HCT116 (cell line): Measurements from ENCODE around the gene SERTAD2. TPM values are rescaled to one million over a fixed set of nuclear protein-coding genes. Genes with fewer than 3 reads are reported as not detected.
A peak's percentile ranks its signal among the peaks of the same experiment; 100 is the strongest.

Experiments
- ATAC-seq: fragments of 200-7000 bp; cut with Tn5 transposase; 2 replicates; pipeline ENCODE4 v1.9.1; 2020; ENCODE audit warnings: mild to moderate bottlenecking, moderate library complexity
- BruUV-seq: library from RNA; stranded (reverse); fragments of 400-500 nt; replicated peaks from 2 replicates; lab custom pipeline; 2021; lab: Mats Ljungman, UMichigan
- CTCF ChIA-PET: fragments of 300-600 bp; sonication (Branson Sonifier 250); formaldehyde crosslinking; loops from one replicate; lab custom pipeline; 2021; ENCODE audit warnings: antibody characterized with exemption; lab: Charles Lee
- POLR2A ChIA-PET: fragments of 300-600, 350-600 bp; sonication (Branson Sonifier 250); formaldehyde crosslinking; loops from one replicate; lab custom pipeline; 2021; ENCODE audit warnings: antibody characterized with exemption; lab: Charles Lee
- RAD21 ChIA-PET, 2 experiments: fragments of 300-600 bp; sonication (Branson Sonifier 250); formaldehyde crosslinking; loops; one replicate each; lab custom pipeline; 2023; ENCODE audit warnings: low total read pairs in 2 of 2; ENCODE audit not compliant: uncharacterized antibody in 2 of 2, unreplicated experiment in 2 of 2, low non-redundant PET in 1 of 2; lab: Charles Lee
- DNase-seq: peaks from one replicate; pipeline ENCODE4 v3.0.0-alpha.2; 2010; ENCODE audit warnings: low read depth, low spot score
- H2AFZ ChIP-seq: fragments of 200-600 bp; shearing (Covaris generic), sonication (generic); 2 replicates; pipeline ENCODE4 v1.6.1; 2017; ENCODE audit warnings: low read depth, mixed run types, mixed read lengths, antibody characterized with exemption, low read length; ENCODE audit not compliant: poor library complexity, severe bottlenecking
- H3K27ac ChIP-seq: 2 replicates; pipeline ENCODE4 v1.5.1; 2012; ENCODE audit warnings: low read depth, low read length
- H3K27me3 ChIP-seq: fragments of 200-600 bp; sonication (generic); 2 replicates; pipeline ENCODE4 v1.6.1; 2016; ENCODE audit warnings: mixed run types, low read length, mixed read lengths; ENCODE audit not compliant: insufficient read depth
- H3K36me3 ChIP-seq, 2 experiments: fragments of 200-500 bp in 1 of 2; fragments of 200-600 bp in 1 of 2; sonication (Bioruptor generic) in 1 of 2; sonication (generic) in 1 of 2; 2 replicates each; pipeline versions ENCODE4 v1.5.1 to v1.6.1; 2014 to 2016; ENCODE audit warnings: low read length in 2 of 2, inconsistent platforms in 1 of 2, mixed read lengths in 1 of 2, mixed run types in 1 of 2; ENCODE audit not compliant: insufficient read depth in 2 of 2, control insufficient read depth in 1 of 2
- H3K4me1 ChIP-seq, 2 experiments: fragments of 200-600 bp in 1 of 2; sonication (generic) in 1 of 2; 2 replicates each; pipeline versions ENCODE4 v1.5.1 to v1.6.1; 2012 to 2017; ENCODE audit warnings: low read length in 2 of 2, inconsistent platforms in 1 of 2, mild to moderate bottlenecking in 1 of 2, mixed read lengths in 1 of 2, mixed run types in 1 of 2, moderate library complexity in 1 of 2; ENCODE audit not compliant: insufficient read depth in 2 of 2, control insufficient read depth in 1 of 2
- H3K4me2 ChIP-seq: fragments of 200-600 bp; sonication (generic); 2 replicates; pipeline ENCODE4 v1.6.1; 2017; ENCODE audit warnings: mixed run types, low read length, mixed read lengths
- H3K4me3 ChIP-seq, 2 experiments: fragments of 200-600 bp in 1 of 2; sonication (generic) in 1 of 2; replicated peaks in 1 of 2; 2 replicates each; pipeline ENCODE4 v1.5.1; 2011 to 2016; ENCODE audit warnings: low read length in 2 of 2, control low read depth in 1 of 2, low read depth in 1 of 2, mild to moderate bottlenecking in 1 of 2, mixed read lengths in 1 of 2, mixed run types in 1 of 2
- H3K79me2 ChIP-seq: fragments of 200-600 bp; sonication (generic); 2 replicates; pipeline ENCODE4 v1.6.1; 2017; ENCODE audit warnings: mild to moderate bottlenecking, mixed run types, low read length, moderate library complexity, mixed read lengths; ENCODE audit not compliant: insufficient read depth
- H3K9ac ChIP-seq: fragments of 200-600 bp; sonication (generic); 2 replicates; pipeline ENCODE4 v1.6.1; 2016; ENCODE audit warnings: low read length, mixed read lengths
- H3K9me2 ChIP-seq: fragments of 200-600 bp; sonication (generic), shearing (Covaris generic); 2 replicates; pipeline ENCODE4 v1.6.1; 2017; ENCODE audit warnings: mixed run types, mild to moderate bottlenecking, moderate library complexity; ENCODE audit not compliant: insufficient read depth
- H3K9me3 ChIP-seq, 2 experiments: fragments of 200-500 bp in 1 of 2; fragments of 200-600 bp in 1 of 2; sonication (Bioruptor generic) in 1 of 2; sonication (generic) in 1 of 2; 2 replicates each; pipeline ENCODE4 v1.6.1; 2014 to 2017; ENCODE audit warnings: low read length in 2 of 2, mixed read lengths in 2 of 2, inconsistent platforms in 1 of 2, low read depth in 1 of 2, mild to moderate bottlenecking in 1 of 2, mixed run types in 1 of 2, moderate library complexity in 1 of 2; ENCODE audit not compliant: control insufficient read depth in 1 of 2, insufficient read depth in 1 of 2
- H4K20me1 ChIP-seq: fragments of 200-600 bp; sonication (generic), shearing (Covaris generic); 2 replicates; pipeline ENCODE4 v1.6.1; 2017; ENCODE audit warnings: mixed run types, mild to moderate bottlenecking, moderate library complexity; ENCODE audit not compliant: insufficient read depth
- CBX3 ChIP-seq: IDR thresholded peaks from 2 replicates; pipeline ENCODE4 v1.6.1; 2012; ENCODE audit warnings: low read depth
- EZH2 ChIP-seq: fragments of 200-600 bp; sonication (generic); IDR thresholded peaks from 2 replicates; pipeline ENCODE4 v1.6.1; 2017; ENCODE audit warnings: antibody characterized with exemption, mixed run types
- EZH2phosphoT487 ChIP-seq: fragments of 200-600 bp; IDR thresholded peaks from 2 replicates; pipeline ENCODE4 v1.6.1; 2018; ENCODE audit warnings: antibody characterized with exemption, borderline replicate concordance
- FOSL1 ChIP-seq: IDR thresholded peaks from 2 replicates; pipeline ENCODE4 v1.6.1; 2012; ENCODE audit warnings: low read depth
- JUND ChIP-seq: IDR thresholded peaks from 2 replicates; pipeline ENCODE4 v1.6.1; 2012
- POLR2A ChIP-seq: IDR thresholded peaks from 2 replicates; pipeline ENCODE4 v1.7.0; 2011; ENCODE audit warnings: borderline replicate concordance; ENCODE audit not compliant: insufficient read depth, insufficient read length; ENCODE audit errors: extremely low read depth
- POLR2AphosphoS5 ChIP-seq: IDR thresholded peaks from 2 replicates; pipeline ENCODE4 v1.6.1; 2011; ENCODE audit warnings: mild to moderate bottlenecking, low read depth, low read length, moderate library complexity
- SIN3A ChIP-seq: IDR thresholded peaks from 2 replicates; pipeline ENCODE4 v1.6.1; 2012; ENCODE audit warnings: low read depth
- SP1 ChIP-seq: IDR thresholded peaks from 2 replicates; pipeline ENCODE4 v1.6.1; 2012; ENCODE audit warnings: low read depth
- SRF ChIP-seq: IDR thresholded peaks from 2 replicates; pipeline ENCODE4 v1.6.1; 2012; ENCODE audit warnings: low read depth
- TCF7L2 ChIP-seq: IDR thresholded peaks from 2 replicates; pipeline ENCODE4 v1.7.0; 2011; ENCODE audit warnings: borderline replicate concordance, inconsistent platforms; ENCODE audit not compliant: insufficient read depth, insufficient read length; ENCODE audit errors: extremely low read depth
- YY1 ChIP-seq: IDR thresholded peaks from 2 replicates; pipeline ENCODE4 v1.6.1; 2011; ENCODE audit warnings: low read length, low read depth, moderate library complexity, mild to moderate bottlenecking; ENCODE audit not compliant: insufficient replicate concordance; ENCODE audit errors: extremely low read depth
- ZBTB33 ChIP-seq: IDR thresholded peaks from 2 replicates; pipeline ENCODE4 v1.6.1; 2011; ENCODE audit warnings: mild to moderate bottlenecking, low read length, moderate library complexity; ENCODE audit not compliant: insufficient replicate concordance; ENCODE audit errors: extremely low read depth
- ZFX ChIP-seq: fragments of 450-650 bp; IDR thresholded peaks from 2 replicates; pipeline ENCODE4 v1.6.1; 2017
- ZNF274 ChIP-seq: fragments of 200-500 bp; sonication (Bioruptor generic); IDR thresholded peaks from 2 replicates; pipeline ENCODE4 v1.6.1; 2014; ENCODE audit warnings: mild to moderate bottlenecking, low read depth, low read length, inconsistent platforms
- intact Hi-C: fragments of 100-400 bp; cut with micrococcal nuclease; formaldehyde crosslinking; loops from 2 replicates; pipeline ENCODE4 v1.10.0; 2022
- total RNA-seq: library from RNA; stranded (reverse); gene quantifications from one replicate; pipeline ENCODE4 v1.2.1, GENCODE V29; 2021; ENCODE audit not compliant: unreplicated experiment
- TF ChIP-seq, protein P1 (sequence below): IDR thresholded peaks from 2 replicates; pipeline ENCODE4 v1.6.1; 2012
- TF ChIP-seq, protein P2 (sequence below): IDR thresholded peaks from 2 replicates; pipeline ENCODE4 v1.6.1; 2012; ENCODE audit warnings: low read depth
- TF ChIP-seq, protein P3 (sequence below), 3 experiments: fragments of 200-600 bp in 1 of 3; sonication (generic) in 1 of 3; IDR thresholded peaks in 2 of 3; conservative IDR thresholded peaks in 1 of 3; 2 replicates each; pipeline ENCODE4 v1.5.1; 2012 to 2017; ENCODE audit warnings: low read depth in 2 of 3, low read length in 2 of 3, antibody characterized with exemption in 1 of 3, borderline replicate concordance in 1 of 3, control low read depth in 1 of 3, mild to moderate bottlenecking in 1 of 3, mixed read lengths in 1 of 3, mixed run types in 1 of 3, moderate library complexity in 1 of 3; ENCODE audit not compliant: insufficient read depth in 1 of 3

Gene SERTAD2
- total RNA-seq, 1 experiment from 2014 or later, result 80.1 TPM

DNA sequence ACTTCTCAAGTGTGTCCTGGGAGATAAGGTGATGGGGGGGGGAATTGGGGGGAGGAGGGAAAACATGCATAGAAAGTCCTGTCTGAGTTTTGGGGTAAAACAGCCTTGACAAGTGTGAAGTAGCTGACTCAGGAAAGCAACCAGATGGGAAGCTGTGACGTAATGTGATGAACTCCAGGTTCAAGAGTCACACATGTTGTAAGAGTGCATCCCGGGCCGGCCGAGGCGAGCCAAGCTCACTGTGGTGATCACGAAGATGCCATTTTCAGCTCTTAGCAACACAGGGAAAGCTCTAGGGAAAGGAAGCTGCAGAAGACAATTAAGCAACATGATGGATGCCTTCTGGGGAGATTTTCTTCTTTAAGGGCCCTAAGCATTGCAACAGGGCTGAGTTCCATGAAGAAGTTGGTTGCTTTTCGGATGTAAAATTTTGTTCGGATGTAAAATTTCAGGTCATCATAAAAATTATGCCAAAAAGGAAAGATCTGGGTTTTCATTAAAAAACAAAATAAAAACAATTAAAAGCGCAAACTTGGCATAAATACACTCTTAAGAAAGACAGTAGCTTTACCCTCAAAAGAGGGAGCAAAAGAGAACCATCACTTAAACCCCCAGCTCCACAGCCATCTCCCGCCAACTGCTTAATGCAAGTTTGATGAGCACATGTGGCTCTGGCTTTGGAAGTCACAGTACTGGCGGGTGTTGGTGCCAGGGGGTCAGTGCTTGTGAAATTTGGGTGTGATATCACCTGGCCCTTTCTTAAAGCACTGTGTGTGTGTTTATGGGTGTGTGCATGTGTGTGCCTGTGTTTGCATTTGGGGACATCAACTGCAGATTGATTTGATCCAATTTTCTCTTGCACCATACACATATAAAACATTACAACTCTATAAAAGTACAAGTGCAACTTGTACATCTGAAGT lies 19.1 kb downstream of the SERTAD2 start:
- Histone ChIP-seq H3K4me1 (peaks cover 15 to 18% of the 10 kb centered on the region in 2 experiments), H2AFZ (no peak overlapping the region), H4K20me1 (peaks cover 36% of the 10 kb centered on the region), H3K9me2 (no peaks in the 10 kb centered on the region), H3K4me3 (no peak overlapping the region), H3K79me2 (peaks cover 85% of the 10 kb centered on the region), H3K27ac (no peak overlapping the region), H3K27me3 (no peaks in the 10 kb centered on the region), H3K4me2 (no peak overlapping the region), H3K9me3 (no peaks in the 10 kb centered on the region), H3K36me3 (peaks cover 28 to 56% of the 10 kb centered on the region in 2 experiments), H3K9ac (no peak overlapping the region)
- ChIA-PET POLR2A (no interaction called here), RAD21 (no interaction called here), CTCF (interaction anchor here (0.6 to 1.2 kb wide), 3 partner anchors 10 to 197 kb away, joined by 3 to 6 read pairs (median 4); no protein-coding TSS in a partner anchor)
- TF ChIP-seq POLR2A (no peak), SP1 (no peak), ZNF274 (no peak), ZFX (no peak), JUND (no peak), SIN3A (no peak), POLR2AphosphoS5 (no peak), ZBTB33 (no peak), EZH2phosphoT487 (no peak), EZH2 (no peak), TCF7L2 (no peak), YY1 (no peak), CBX3 (no peak), SRF (no peak), FOSL1 (no peak)
- TF ChIP-seq, protein P1, sequence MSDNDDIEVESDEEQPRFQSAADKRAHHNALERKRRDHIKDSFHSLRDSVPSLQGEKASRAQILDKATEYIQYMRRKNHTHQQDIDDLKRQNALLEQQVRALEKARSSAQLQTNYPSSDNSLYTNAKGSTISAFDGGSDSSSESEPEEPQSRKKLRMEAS, result no peak
- TF ChIP-seq, protein P2, sequence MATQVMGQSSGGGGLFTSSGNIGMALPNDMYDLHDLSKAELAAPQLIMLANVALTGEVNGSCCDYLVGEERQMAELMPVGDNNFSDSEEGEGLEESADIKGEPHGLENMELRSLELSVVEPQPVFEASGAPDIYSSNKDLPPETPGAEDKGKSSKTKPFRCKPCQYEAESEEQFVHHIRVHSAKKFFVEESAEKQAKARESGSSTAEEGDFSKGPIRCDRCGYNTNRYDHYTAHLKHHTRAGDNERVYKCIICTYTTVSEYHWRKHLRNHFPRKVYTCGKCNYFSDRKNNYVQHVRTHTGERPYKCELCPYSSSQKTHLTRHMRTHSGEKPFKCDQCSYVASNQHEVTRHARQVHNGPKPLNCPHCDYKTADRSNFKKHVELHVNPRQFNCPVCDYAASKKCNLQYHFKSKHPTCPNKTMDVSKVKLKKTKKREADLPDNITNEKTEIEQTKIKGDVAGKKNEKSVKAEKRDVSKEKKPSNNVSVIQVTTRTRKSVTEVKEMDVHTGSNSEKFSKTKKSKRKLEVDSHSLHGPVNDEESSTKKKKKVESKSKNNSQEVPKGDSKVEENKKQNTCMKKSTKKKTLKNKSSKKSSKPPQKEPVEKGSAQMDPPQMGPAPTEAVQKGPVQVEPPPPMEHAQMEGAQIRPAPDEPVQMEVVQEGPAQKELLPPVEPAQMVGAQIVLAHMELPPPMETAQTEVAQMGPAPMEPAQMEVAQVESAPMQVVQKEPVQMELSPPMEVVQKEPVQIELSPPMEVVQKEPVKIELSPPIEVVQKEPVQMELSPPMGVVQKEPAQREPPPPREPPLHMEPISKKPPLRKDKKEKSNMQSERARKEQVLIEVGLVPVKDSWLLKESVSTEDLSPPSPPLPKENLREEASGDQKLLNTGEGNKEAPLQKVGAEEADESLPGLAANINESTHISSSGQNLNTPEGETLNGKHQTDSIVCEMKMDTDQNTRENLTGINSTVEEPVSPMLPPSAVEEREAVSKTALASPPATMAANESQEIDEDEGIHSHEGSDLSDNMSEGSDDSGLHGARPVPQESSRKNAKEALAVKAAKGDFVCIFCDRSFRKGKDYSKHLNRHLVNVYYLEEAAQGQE, result no peak
- TF ChIP-seq, protein P3, sequence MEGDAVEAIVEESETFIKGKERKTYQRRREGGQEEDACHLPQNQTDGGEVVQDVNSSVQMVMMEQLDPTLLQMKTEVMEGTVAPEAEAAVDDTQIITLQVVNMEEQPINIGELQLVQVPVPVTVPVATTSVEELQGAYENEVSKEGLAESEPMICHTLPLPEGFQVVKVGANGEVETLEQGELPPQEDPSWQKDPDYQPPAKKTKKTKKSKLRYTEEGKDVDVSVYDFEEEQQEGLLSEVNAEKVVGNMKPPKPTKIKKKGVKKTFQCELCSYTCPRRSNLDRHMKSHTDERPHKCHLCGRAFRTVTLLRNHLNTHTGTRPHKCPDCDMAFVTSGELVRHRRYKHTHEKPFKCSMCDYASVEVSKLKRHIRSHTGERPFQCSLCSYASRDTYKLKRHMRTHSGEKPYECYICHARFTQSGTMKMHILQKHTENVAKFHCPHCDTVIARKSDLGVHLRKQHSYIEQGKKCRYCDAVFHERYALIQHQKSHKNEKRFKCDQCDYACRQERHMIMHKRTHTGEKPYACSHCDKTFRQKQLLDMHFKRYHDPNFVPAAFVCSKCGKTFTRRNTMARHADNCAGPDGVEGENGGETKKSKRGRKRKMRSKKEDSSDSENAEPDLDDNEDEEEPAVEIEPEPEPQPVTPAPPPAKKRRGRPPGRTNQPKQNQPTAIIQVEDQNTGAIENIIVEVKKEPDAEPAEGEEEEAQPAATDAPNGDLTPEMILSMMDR (IDR thresholded peaks at IDR 0.05 in 2 of 3, conservative IDR thresholded peaks at IDR 0.05 in 1 of 3; ENCODE audit: borderline replicate concordance in 1 of 3, insufficient read depth in 1 of 3, low read depth in 2 of 3, low read length in 2 of 3), result no peak
- DNase-seq, result no peak
- BruUV-seq, result TSS peak; percentile 16
- ATAC-seq, result no peak
- intact Hi-C loops, result no loop called here
